H9 (cell line): ENCODE data around the gene DGKD. TPM values are rescaled to one million over a fixed set of nuclear protein-coding genes. Genes with fewer than 3 reads are reported as not detected.

Experiments
- DNase-seq: peaks from one replicate; pipeline ENCODE4 v3.0.0-alpha.2; 2017
- H2AFZ ChIP-seq: one replicate; pipeline ENCODE4 v1.6.1; 2013; ENCODE audit warnings: mild to moderate bottlenecking, low read length, control low read depth, moderate library complexity
- H2AK5ac ChIP-seq: 2 replicates; pipeline ENCODE4 v1.6.1; 2013; ENCODE audit warnings: low read length, control low read depth, mixed read lengths; ENCODE audit not compliant: insufficient read length
- H2BK120ac ChIP-seq: one replicate; pipeline ENCODE4 v1.6.1; 2013; ENCODE audit warnings: low read depth, mild to moderate bottlenecking, low read length, control low read depth, inconsistent platforms; ENCODE audit not compliant: poor library complexity, severe bottlenecking
- H2BK12ac ChIP-seq: 2 replicates; pipeline ENCODE4 v1.6.1; 2013; ENCODE audit warnings: low read length, control low read depth, mixed read lengths, low read depth; ENCODE audit not compliant: insufficient read length
- H2BK15ac ChIP-seq: 2 replicates; pipeline ENCODE4 v1.6.1; 2013; ENCODE audit warnings: low read depth, low read length, control low read depth
- H2BK20ac ChIP-seq: one replicate; pipeline ENCODE4 v1.6.1; 2013; ENCODE audit warnings: low read depth, mild to moderate bottlenecking, low read length, control low read depth, inconsistent platforms; ENCODE audit not compliant: poor library complexity, severe bottlenecking
- H2BK5ac ChIP-seq: 2 replicates; pipeline ENCODE4 v1.6.1; 2013; ENCODE audit warnings: low read length, control low read depth, mixed read lengths; ENCODE audit not compliant: insufficient read length
- H3K14ac ChIP-seq: 2 replicates; pipeline ENCODE4 v1.6.1; 2013; ENCODE audit warnings: low read length, control low read depth; ENCODE audit not compliant: insufficient read depth
- H3K18ac ChIP-seq: 2 replicates; pipeline ENCODE4 v1.6.1; 2013; ENCODE audit warnings: low read depth, mild to moderate bottlenecking, mixed read lengths, low read length, control low read depth; ENCODE audit not compliant: insufficient read length
- H3K23ac ChIP-seq: 2 replicates; pipeline ENCODE4 v1.6.1; 2013; ENCODE audit warnings: low read length, control low read depth, mixed read lengths, low read depth; ENCODE audit not compliant: insufficient read length
- H3K23me2 ChIP-seq: 2 replicates; pipeline ENCODE4 v1.6.1; 2013; ENCODE audit warnings: low read depth, mild to moderate bottlenecking, mixed read lengths, low read length, control low read depth; ENCODE audit not compliant: insufficient read length, poor library complexity, severe bottlenecking
- H3K27ac ChIP-seq: 2 replicates; pipeline ENCODE4 v1.5.1; 2013; ENCODE audit warnings: low read length, control low read depth, mixed read lengths, low read depth; ENCODE audit not compliant: insufficient read length
- H3K27me3 ChIP-seq: 2 replicates; pipeline ENCODE4 v1.6.1; 2013; ENCODE audit warnings: low read length, control low read depth, inconsistent platforms; ENCODE audit not compliant: insufficient read depth
- H3K4ac ChIP-seq: 2 replicates; pipeline ENCODE4 v1.6.1; 2013; ENCODE audit warnings: low read depth, mild to moderate bottlenecking, control low read depth, inconsistent platforms, low read length, moderate library complexity
- H3K4me1 ChIP-seq: 2 replicates; pipeline ENCODE4 v1.6.1; 2013; ENCODE audit warnings: low read length, control low read depth, inconsistent platforms; ENCODE audit not compliant: insufficient read depth
- H3K4me2 ChIP-seq: 2 replicates; pipeline ENCODE4 v1.6.1; 2013; ENCODE audit warnings: low read length, control low read depth, mixed read lengths; ENCODE audit not compliant: insufficient read length, insufficient read depth
- H3K56ac ChIP-seq: 2 replicates; pipeline ENCODE4 v1.6.1; 2013; ENCODE audit warnings: low read depth, mild to moderate bottlenecking, mixed read lengths, low read length, control low read depth; ENCODE audit not compliant: insufficient read length
- H3K79me1 ChIP-seq: 2 replicates; pipeline ENCODE4 v1.6.1; 2013; ENCODE audit warnings: low read depth, mild to moderate bottlenecking, moderate library complexity, low read length, control low read depth, inconsistent platforms; ENCODE audit not compliant: insufficient read depth, poor library complexity, severe bottlenecking
- H3K79me2 ChIP-seq: 2 replicates; pipeline ENCODE4 v1.6.1; 2013; ENCODE audit warnings: low read length, control low read depth, inconsistent platforms; ENCODE audit not compliant: insufficient read depth
- H3K9ac ChIP-seq: 2 replicates; pipeline ENCODE4 v1.6.1; 2013; ENCODE audit warnings: low read length, control low read depth, mixed read lengths; ENCODE audit not compliant: insufficient read length; ENCODE audit errors: extremely low read depth
- H3K9me3 ChIP-seq: one replicate; pipeline ENCODE4 v1.6.1; 2013; ENCODE audit warnings: low read depth, low read length, inconsistent platforms; ENCODE audit not compliant: control insufficient read depth
- H3T11ph ChIP-seq: one replicate; pipeline ENCODE4 v1.6.1; 2013; ENCODE audit warnings: mild to moderate bottlenecking, low read length, control low read depth, inconsistent platforms
- H4K20me1 ChIP-seq: one replicate; pipeline ENCODE4 v1.6.1; 2013; ENCODE audit not compliant: control insufficient read depth, insufficient read length, insufficient read depth
- H4K5ac ChIP-seq: 2 replicates; pipeline ENCODE4 v1.6.1; 2013; ENCODE audit warnings: low read depth, mild to moderate bottlenecking, mixed read lengths, low read length, control low read depth; ENCODE audit not compliant: insufficient read length
- H4K8ac ChIP-seq: replicated peaks from 2 replicates; pipeline ENCODE4 v1.6.1; 2013; ENCODE audit warnings: low read length, control low read depth, mixed read lengths, low read depth; ENCODE audit not compliant: insufficient read length
- H4K91ac ChIP-seq: 2 replicates; pipeline ENCODE4 v1.6.1; 2013; ENCODE audit warnings: low read depth, mild to moderate bottlenecking, moderate library complexity, mixed read lengths, low read length, control low read depth; ENCODE audit not compliant: insufficient read length
- H3K27ac Mint-ChIP-seq, 3 experiments: 2 replicates in 2 of 3; 3 replicates in 1 of 3; pipeline ENCODE4 v1.8.0; 2020 to 2021; ENCODE audit warnings: mixed read lengths in 3 of 3, mild to moderate bottlenecking in 1 of 3, moderate library complexity in 1 of 3
- H3K27me3 Mint-ChIP-seq: 2 replicates; pipeline ENCODE4 v1.8.0; 2021; ENCODE audit warnings: low read depth, mild to moderate bottlenecking, moderate library complexity, mixed read lengths
- H3K36me3 Mint-ChIP-seq, 3 experiments: 2 replicates in 2 of 3; 3 replicates in 1 of 3; pipeline ENCODE4 v1.8.0; 2020 to 2021; ENCODE audit warnings: low read depth in 3 of 3, mixed read lengths in 3 of 3; ENCODE audit not compliant: insufficient read depth in 1 of 3
- H3K4me1 Mint-ChIP-seq, 2 experiments: 2 replicates each; pipeline ENCODE4 v1.8.0; 2020; ENCODE audit warnings: mixed read lengths in 2 of 2
- H3K4me3 Mint-ChIP-seq, 2 experiments: 2 replicates in 1 of 2; 3 replicates in 1 of 2; pipeline ENCODE4 v1.8.0; 2020 to 2021; ENCODE audit warnings: mild to moderate bottlenecking in 2 of 2, mixed read lengths in 2 of 2, moderate library complexity in 1 of 2
- H3K9me3 Mint-ChIP-seq, 2 experiments: 2 replicates in 1 of 2; 3 replicates in 1 of 2; pipeline ENCODE4 v1.8.0; 2020; ENCODE audit warnings: mild to moderate bottlenecking in 2 of 2, mixed read lengths in 2 of 2, moderate library complexity in 1 of 2
- CTCF ChIP-seq: fragments of 200-600 bp; sonication (generic); conservative IDR thresholded peaks from 3 replicates; pipeline ENCODE4 v1.8.0; 2021; ENCODE audit warnings: antibody characterized with exemption, mild to moderate bottlenecking
- WGBS: extraction: QIAGEN DNeasy Blood & Tissue Kit; methylation state at CpG from one replicate; pipeline ENCODE4 v1.1.7; 2013; ENCODE audit warnings: missing lambda C conversion rate, low lambda C conversion rate, mixed read lengths; ENCODE audit not compliant: insufficient read length; ENCODE audit errors: extremely low coverage; 5-methylcytosine and 5-hydroxymethylcytosine counted together
- total RNA-seq: library from RNA; stranded (reverse); gene quantifications from 2 replicates; pipeline ENCODE4 v1.2.1, GENCODE V29; 2021

The DGKD gene
- total RNA-seq, 1 experiment from 2014 or later, result 20.7 TPM

DNA sequence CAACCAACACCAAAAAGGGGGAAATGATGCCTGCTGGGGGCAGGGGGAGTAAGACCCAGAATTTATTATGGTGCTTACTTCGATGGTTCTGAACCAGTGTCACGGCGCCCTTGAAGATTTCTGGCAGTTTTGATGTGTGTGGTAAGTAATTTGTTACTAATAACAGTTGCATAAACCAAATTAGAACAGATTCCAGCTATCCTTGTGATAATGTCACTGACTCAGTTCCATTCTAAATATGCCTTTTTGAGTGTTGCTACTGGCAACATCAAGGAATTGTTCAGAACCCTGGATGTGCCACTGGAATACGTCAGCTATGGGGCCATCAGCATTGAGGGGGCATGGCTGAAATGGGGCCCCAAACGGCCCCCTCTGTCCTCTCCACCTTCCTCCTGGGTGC is 35.0 kb upstream of the DGKD start:
- H3K4me2 ChIP-seq, result no peak overlapping the region
- no peaks in the 10 kb centered on the region for H3K23me2 ChIP-seq
- H2BK12ac ChIP-seq, result no peak overlapping the region
- peaks cover 49% of the 10 kb centered on the region for H3K27me3 Mint-ChIP-seq
- no peak overlapping the region for H2BK15ac ChIP-seq
- H3K79me2 ChIP-seq, result no peaks in the 10 kb centered on the region
- H3K27me3 ChIP-seq, result no peaks in the 10 kb centered on the region
- no peak overlapping the region for H3K18ac ChIP-seq
- H2AFZ ChIP-seq, result no peak overlapping the region
- H3K79me1 ChIP-seq, result no peaks in the 10 kb centered on the region
- no peaks in the 10 kb centered on the region for H4K20me1 ChIP-seq
- H3K4me3 Mint-ChIP-seq, result no peak overlapping the region
- no peaks in the 10 kb centered on the region for H3K9me3 Mint-ChIP-seq
- no peak overlapping the region for H4K91ac ChIP-seq
- DNase-seq, result no peak
- WGBS, result no CpG with 5 or more reads among the region's 5 CpGs
- H3K27ac Mint-ChIP-seq, result no peak overlapping the region
- no peaks in the 10 kb centered on the region for H3K4me1 Mint-ChIP-seq
- no peak overlapping the region for H4K5ac ChIP-seq
- H3T11ph ChIP-seq, result no peak overlapping the region
- H3K4me1 ChIP-seq, result no peaks in the 10 kb centered on the region
- no peaks in the 10 kb centered on the region for H3K9me3 ChIP-seq
- H3K27ac ChIP-seq, result no peak overlapping the region
- no peak overlapping the region for H3K23ac ChIP-seq
- H2BK20ac ChIP-seq, result no peak overlapping the region
- no peaks in the 10 kb centered on the region for H3K36me3 Mint-ChIP-seq
- H3K56ac ChIP-seq, result no peak overlapping the region
- H3K9ac ChIP-seq, result no peak overlapping the region
- no peak overlapping the region for H2BK5ac ChIP-seq
- H3K4ac ChIP-seq, result no peak overlapping the region
- no peak overlapping the region for H2AK5ac ChIP-seq
- no peak overlapping the region for H3K14ac ChIP-seq
- no peak for TF ChIP-seq CTCF
- no peak overlapping the region for H2BK120ac ChIP-seq
- no peak overlapping the region for H4K8ac ChIP-seq
